Tibial artery (tissue), 4 donors: Measurements from ENCODE around the gene CMTM2.

Source experiments
- DNase-seq, 2 donors: peaks; one replicate each; pipeline ENCODE4 v3.0.0-alpha.2; 2019
- H3K27ac ChIP-seq, 2 donors: fragments of 200-600 bp; sonication (generic) in 1 of 2; 1 replicate in 1 of 2; 2 replicates in 1 of 2; pipeline ENCODE4 v1.5.1; 2018 to 2019; ENCODE audit warnings: mild to moderate bottlenecking in 1 of 2
- H3K27me3 ChIP-seq, 2 donors: fragments of 200-600 bp; sonication (generic) in 1 of 2; one replicate each; pipeline versions ENCODE4 v1.5.1 to v1.6.0; 2016 to 2019
- H3K36me3 ChIP-seq, 3 donors: fragments of 200-600 bp; sonication (generic) in 2 of 3; one replicate each; pipeline ENCODE4 v1.5.1; 2016 to 2019; ENCODE audit warnings: mild to moderate bottlenecking in 2 of 3
- H3K4me1 ChIP-seq, 4 donors: fragments of 200-600 bp; sonication (generic) in 2 of 4; 1 replicate in 3 of 4; 2 replicates in 1 of 4; pipeline ENCODE4 v1.5.1; 2016 to 2019
- H3K4me3 ChIP-seq, 2 donors: fragments of 200-600 bp; sonication (generic) in 1 of 2; 1 replicate in 1 of 2; 2 replicates in 1 of 2; pipeline ENCODE4 v1.5.1; 2018 to 2019; ENCODE audit warnings: mild to moderate bottlenecking in 2 of 2
- H3K9me3 ChIP-seq, 3 donors: fragments of 200-600 bp; sonication (generic) in 1 of 3; one replicate each; pipeline ENCODE4 v1.5.1; 2016 to 2019
- intact Hi-C: fragments of 100-400 bp; cut with DNase I; formaldehyde crosslinking; loops from one replicate; pipeline ENCODE4 v1.15.0; 2023; ENCODE audit warnings: low total_unique reads
- TF ChIP-seq, protein P1 (sequence below), 2 experiments: fragments of 200-600 bp in 1 of 2; fragments of 450-650 bp in 1 of 2; IDR thresholded peaks; one replicate each; pipeline ENCODE4 v1.5.1; 2017 to 2019; ENCODE audit warnings: antibody characterized with exemption in 2 of 2, mild to moderate bottlenecking in 1 of 2, moderate library complexity in 1 of 2

The CMTM2 gene

DNA sequence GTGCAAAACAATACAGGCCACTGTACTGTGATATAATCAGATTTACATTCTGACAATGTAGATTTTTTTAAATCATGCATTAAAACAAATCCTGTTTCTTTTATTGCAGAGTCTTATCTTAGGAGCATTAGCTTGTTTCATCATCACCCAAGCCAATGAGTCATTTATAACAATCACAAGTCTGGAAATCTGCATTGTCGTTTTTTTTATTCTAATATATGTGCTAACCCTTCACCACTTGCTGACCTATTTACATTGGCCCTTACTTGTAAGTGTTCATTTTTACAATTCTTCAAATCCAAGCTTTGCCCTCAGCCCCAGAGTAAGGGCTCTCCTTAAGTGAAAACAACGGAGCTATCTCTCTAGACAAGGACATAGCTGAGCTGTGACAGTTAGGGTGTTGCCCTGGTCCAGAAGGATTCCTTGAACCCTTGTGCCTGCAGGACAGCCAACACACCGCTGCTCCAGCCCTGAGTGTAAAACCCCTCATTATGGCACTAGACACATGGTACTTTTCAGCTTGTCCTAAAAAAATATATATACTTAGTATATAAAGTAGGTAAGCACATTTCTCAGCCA lies 9.3 kb upstream of the CMTM2 start:
- peaks cover 0 to 16% (median 0%) of the 10 kb centered on the region in 4 donors for H3K4me1 ChIP-seq
- TF ChIP-seq, protein P1, sequence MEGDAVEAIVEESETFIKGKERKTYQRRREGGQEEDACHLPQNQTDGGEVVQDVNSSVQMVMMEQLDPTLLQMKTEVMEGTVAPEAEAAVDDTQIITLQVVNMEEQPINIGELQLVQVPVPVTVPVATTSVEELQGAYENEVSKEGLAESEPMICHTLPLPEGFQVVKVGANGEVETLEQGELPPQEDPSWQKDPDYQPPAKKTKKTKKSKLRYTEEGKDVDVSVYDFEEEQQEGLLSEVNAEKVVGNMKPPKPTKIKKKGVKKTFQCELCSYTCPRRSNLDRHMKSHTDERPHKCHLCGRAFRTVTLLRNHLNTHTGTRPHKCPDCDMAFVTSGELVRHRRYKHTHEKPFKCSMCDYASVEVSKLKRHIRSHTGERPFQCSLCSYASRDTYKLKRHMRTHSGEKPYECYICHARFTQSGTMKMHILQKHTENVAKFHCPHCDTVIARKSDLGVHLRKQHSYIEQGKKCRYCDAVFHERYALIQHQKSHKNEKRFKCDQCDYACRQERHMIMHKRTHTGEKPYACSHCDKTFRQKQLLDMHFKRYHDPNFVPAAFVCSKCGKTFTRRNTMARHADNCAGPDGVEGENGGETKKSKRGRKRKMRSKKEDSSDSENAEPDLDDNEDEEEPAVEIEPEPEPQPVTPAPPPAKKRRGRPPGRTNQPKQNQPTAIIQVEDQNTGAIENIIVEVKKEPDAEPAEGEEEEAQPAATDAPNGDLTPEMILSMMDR (IDR thresholded peaks at IDR 0.05) = no peak
- H3K27ac ChIP-seq = no peak overlapping the region
- no peaks in the 10 kb centered on the region for H3K27me3 ChIP-seq
- no peak overlapping the region for H3K4me3 ChIP-seq
- DNase-seq = no peak
- intact Hi-C loops = no loop called here
- no peaks in the 10 kb centered on the region for H3K9me3 ChIP-seq
- peaks cover 12 to 18% (median 17%) of the 10 kb centered on the region in 3 donors for H3K36me3 ChIP-seq

GRCh38 chr16:66572356-66572755 lies 6.9 kb upstream of the CMTM2 start:
- H3K27ac ChIP-seq = no peak overlapping the region
- no peaks in the 10 kb centered on the region for H3K27me3 ChIP-seq
- H3K4me1 ChIP-seq = peaks cover 0 to 16% (median 0%) of the 10 kb centered on the region in 4 donors
- TF ChIP-seq, protein P1 (IDR thresholded peaks at IDR 0.05) = no peak
- no peaks in the 10 kb centered on the region for H3K36me3 ChIP-seq
- DNase-seq = no peak
- H3K9me3 ChIP-seq = no peaks in the 10 kb centered on the region
- intact Hi-C loops = no loop called here
- no peak overlapping the region for H3K4me3 ChIP-seq

DNA sequence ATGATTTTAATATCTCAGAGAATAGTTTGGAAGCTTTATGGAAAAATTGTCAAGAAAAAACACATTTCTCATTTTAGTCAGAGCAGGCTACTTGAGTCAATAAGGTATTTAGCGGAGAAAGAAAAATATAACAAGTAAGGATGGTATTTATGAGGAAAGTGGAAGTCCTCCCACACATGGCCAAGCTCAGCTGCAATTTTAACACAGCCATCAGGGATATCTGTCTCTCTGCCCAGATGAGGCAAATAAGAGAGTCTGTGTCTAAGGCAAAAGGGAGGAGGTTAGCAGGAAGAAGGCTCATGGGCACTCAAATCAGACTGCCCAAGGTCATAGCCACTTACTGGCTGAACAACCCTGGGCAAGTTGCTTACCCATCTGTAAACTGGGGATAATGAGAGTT lies 5.2 kb upstream of the CMTM2 start:
- intact Hi-C loops = no loop called here
- TF ChIP-seq, protein P1 (IDR thresholded peaks at IDR 0.05) = no peak
- DNase-seq = no peak
- H3K27me3 ChIP-seq = peaks cover 0 to 15% of the 10 kb centered on the region in 2 donors
- H3K4me3 ChIP-seq = no peak overlapping the region
- peaks cover 0 to 20% (median 9%) of the 10 kb centered on the region in 4 donors for H3K4me1 ChIP-seq
- H3K9me3 ChIP-seq = no peaks in the 10 kb centered on the region
- H3K36me3 ChIP-seq = no peaks in the 10 kb centered on the region
- H3K27ac ChIP-seq = no peak overlapping the region

DNA sequence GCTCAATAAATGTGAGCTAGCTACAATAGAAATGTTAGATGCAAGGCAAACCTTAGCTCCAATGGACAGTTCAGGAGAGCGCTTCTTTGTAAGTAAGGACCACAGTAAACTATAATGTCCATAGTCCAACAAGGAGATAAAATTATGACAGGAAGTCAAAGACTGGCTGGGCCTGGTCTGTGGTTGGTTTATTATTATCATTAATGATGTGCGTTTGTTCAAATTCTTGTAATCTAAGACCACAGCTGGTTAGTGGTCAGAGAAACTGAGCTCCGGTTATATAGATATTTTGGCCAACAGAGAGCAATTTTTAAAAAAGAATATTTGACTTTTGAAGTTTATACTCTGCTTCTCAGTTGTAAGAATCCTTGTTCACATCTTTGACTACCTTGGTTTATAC lies 4.7 kb upstream of the CMTM2 start:
- intact Hi-C loops = no loop called here
- H3K27ac ChIP-seq = no peak overlapping the region
- H3K4me1 ChIP-seq = peaks cover 0 to 17% (median 11%) of the 10 kb centered on the region in 4 donors
- TF ChIP-seq, protein P1 (IDR thresholded peaks at IDR 0.05) = no peak
- no peak for DNase-seq
- H3K4me3 ChIP-seq = no peak overlapping the region
- H3K36me3 ChIP-seq = no peaks in the 10 kb centered on the region
- no peaks in the 10 kb centered on the region for H3K9me3 ChIP-seq
- H3K27me3 ChIP-seq = peaks cover 0 to 16% of the 10 kb centered on the region in 2 donors

DNA sequence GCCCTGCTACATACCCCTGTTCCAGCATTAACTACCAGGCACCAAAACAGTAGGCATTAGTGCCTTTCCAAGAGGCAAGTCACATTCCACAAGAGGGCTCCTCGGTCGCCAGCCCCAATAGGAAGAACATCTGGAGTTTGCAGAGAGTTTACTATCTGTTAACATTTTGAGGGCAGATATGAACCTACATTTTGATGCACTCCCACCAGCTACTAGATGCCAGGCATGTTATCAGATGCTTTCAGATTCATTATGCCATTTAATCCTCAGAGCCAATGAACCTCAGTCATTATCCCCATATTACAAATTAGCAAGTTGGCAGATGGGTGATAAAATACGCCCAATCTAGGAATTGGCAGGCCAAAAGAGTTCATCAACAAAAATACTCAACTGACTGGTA lies 4.2 kb upstream of the CMTM2 start:
- DNase-seq = no peak
- H3K4me1 ChIP-seq = peaks cover 0 to 13% (median 11%) of the 10 kb centered on the region in 4 donors
- H3K4me3 ChIP-seq = no peak overlapping the region
- no peaks in the 10 kb centered on the region for H3K36me3 ChIP-seq
- peaks cover 0 to 16% of the 10 kb centered on the region in 2 donors for H3K27me3 ChIP-seq
- H3K9me3 ChIP-seq = no peaks in the 10 kb centered on the region
- H3K27ac ChIP-seq = no peak overlapping the region
- TF ChIP-seq, protein P1 (IDR thresholded peaks at IDR 0.05) = no peak
- intact Hi-C loops = no loop called here

DNA sequence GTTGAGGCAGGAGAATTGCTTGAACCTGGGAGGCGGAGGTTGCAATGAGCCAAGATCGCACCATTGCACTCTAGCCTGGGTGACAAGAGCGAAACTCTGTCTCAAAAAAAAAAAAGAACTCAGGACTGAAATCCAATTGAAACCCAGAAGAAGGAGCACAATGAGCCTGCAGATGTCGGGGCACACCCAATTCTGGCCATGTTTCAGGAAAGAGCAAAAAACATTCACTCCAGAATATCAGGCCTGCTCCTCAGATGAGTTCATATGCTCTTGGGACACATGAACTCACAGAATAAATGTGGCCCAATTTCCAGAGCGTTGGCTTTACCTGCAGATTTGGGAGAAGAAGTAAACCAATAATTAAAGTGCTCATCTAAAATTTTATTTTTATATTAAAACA lies 3.0 kb upstream of the CMTM2 start:
- no peaks in the 10 kb centered on the region for H3K36me3 ChIP-seq
- H3K9me3 ChIP-seq = no peaks in the 10 kb centered on the region
- DNase-seq = no peak
- peaks cover 0 to 22% (median 14%) of the 10 kb centered on the region in 4 donors for H3K4me1 ChIP-seq
- peaks cover 0 to 16% of the 10 kb centered on the region in 2 donors for H3K27me3 ChIP-seq
- intact Hi-C loops = no loop called here
- TF ChIP-seq, protein P1 (IDR thresholded peaks at IDR 0.05) = no peak
- H3K4me3 ChIP-seq = no peak overlapping the region
- no peak overlapping the region for H3K27ac ChIP-seq
